Mesothelial cell of epicardium (in vitro differentiated cells): ENCODE results near the gene SETD6. TPM values are rescaled to one million over a fixed set of nuclear protein-coding genes. Genes with fewer than 3 reads are reported as not detected.

Experiments
- DNase-seq, 2 experiments: peaks; one replicate each; pipeline ENCODE4 v3.0.0; 2021; ENCODE audit warnings: low spot score in 2 of 2; ENCODE audit not compliant: unreplicated experiment in 2 of 2
- H3K27ac Mint-ChIP-seq: 2 replicates; pipeline ENCODE4 v1.8.0; 2021; ENCODE audit warnings: mixed read lengths
- H3K27me3 Mint-ChIP-seq: 2 replicates; pipeline ENCODE4 v1.8.0; 2021; ENCODE audit warnings: low read depth, mixed read lengths
- H3K36me3 Mint-ChIP-seq: 2 replicates; pipeline ENCODE4 v1.8.0; 2021; ENCODE audit warnings: mixed read lengths
- H3K4me1 Mint-ChIP-seq: 2 replicates; pipeline ENCODE4 v1.8.0; 2021; ENCODE audit warnings: mixed read lengths
- H3K4me3 Mint-ChIP-seq: 2 replicates; pipeline ENCODE4 v1.8.0; 2021; ENCODE audit warnings: mild to moderate bottlenecking, moderate library complexity, mixed read lengths
- H3K9me3 Mint-ChIP-seq: 2 replicates; pipeline ENCODE4 v1.8.0; 2021; ENCODE audit warnings: mixed read lengths
- total RNA-seq: library from RNA; stranded (reverse); gene quantifications from 3 replicates; pipeline ENCODE4 v1.2.1, GENCODE V29; 2021
- TF ChIP-seq, protein P1 (sequence below): fragments of 200-600 bp; sonication (generic); IDR thresholded peaks from one replicate; pipeline ENCODE4 v1.5.0; 2021; ENCODE audit warnings: antibody characterized with exemption; ENCODE audit not compliant: unreplicated experiment

SETD6 gene
- total RNA-seq, 1 donor from 2014 or later, result 28.9 TPM

DNA sequence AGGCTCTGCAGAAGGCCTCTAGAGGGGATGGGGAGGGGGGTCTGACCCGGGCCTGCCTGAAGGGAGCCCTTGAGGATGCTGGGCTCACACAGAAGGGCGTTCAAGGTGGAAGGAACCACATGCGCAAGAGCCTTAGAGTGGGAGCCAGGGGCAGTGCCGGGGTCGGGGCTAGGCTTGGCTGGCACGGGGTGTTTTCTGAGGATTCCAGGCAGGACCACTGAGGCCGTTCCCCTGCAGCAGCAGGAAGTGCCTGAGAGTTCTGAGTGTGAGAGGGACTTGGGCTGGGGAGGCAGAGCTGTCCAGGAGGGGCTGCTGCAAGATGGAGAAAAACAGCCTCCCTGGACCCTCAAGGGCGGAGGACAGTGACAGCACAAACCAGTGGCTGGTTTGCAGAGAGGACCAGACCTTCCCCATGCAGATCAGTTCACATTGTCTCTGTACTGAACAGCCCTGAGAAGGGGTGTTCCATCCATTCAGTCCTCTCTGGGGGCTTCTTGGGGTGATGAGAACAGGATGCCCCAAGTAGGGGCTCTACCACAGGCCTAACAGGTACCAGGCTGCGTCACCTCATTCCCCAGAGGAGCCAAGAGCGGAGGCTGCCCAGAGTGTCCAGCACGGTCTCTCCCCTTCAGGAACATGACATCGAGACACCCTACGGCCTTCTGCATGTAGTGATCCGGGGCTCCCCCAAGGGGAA lies 12.0 kb upstream of the SETD6 start:
- Mint-ChIP-seq H3K27me3 (peaks cover 7% of the 10 kb centered on the region), H3K27ac (no peak overlapping the region), H3K4me1 (peaks cover 19% of the 10 kb centered on the region), H3K36me3 (no peaks in the 10 kb centered on the region), H3K4me3 (no peak overlapping the region), H3K9me3 (no peaks in the 10 kb centered on the region)
- no peak for DNase-seq
- TF ChIP-seq, protein P1, sequence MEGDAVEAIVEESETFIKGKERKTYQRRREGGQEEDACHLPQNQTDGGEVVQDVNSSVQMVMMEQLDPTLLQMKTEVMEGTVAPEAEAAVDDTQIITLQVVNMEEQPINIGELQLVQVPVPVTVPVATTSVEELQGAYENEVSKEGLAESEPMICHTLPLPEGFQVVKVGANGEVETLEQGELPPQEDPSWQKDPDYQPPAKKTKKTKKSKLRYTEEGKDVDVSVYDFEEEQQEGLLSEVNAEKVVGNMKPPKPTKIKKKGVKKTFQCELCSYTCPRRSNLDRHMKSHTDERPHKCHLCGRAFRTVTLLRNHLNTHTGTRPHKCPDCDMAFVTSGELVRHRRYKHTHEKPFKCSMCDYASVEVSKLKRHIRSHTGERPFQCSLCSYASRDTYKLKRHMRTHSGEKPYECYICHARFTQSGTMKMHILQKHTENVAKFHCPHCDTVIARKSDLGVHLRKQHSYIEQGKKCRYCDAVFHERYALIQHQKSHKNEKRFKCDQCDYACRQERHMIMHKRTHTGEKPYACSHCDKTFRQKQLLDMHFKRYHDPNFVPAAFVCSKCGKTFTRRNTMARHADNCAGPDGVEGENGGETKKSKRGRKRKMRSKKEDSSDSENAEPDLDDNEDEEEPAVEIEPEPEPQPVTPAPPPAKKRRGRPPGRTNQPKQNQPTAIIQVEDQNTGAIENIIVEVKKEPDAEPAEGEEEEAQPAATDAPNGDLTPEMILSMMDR, result no peak

DNA sequence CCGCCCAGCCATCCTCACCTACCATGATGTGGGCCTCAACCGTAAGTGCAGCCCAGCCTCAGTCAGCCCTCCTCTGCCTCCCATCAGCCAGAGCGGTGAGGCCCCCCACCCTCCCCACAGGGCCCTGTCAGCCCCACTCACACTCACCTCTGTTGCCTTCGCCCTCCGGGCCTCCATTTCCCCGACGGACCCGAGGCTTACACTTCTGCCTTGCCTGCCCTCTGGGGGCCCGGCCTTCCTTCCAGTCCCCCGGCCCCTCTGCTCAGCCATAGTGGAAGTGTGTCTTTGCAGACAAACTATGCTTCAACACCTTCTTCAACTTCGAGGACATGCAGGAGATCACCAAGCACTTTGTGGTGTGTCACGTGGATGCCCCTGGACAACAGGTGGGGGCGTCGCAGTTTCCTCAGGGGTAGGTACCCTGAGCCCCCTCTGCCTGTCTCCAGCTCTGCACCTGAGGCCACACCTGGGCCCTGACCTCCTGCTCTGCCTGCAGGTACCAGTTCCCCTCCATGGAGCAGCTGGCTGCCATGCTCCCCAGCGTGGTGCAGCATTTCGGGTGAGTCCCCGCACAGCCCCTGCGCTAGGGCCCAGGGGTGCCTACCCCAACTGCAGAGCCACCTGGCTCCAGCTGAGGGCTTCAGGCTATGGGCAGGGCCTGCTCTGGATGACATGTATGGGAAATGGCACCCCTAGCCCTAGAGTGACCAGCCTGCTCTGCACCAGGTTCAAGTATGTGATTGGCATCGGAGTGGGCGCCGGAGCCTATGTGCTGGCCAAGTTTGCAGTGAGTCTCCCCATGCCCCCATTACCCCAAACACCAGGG lies 11.2 kb upstream of the SETD6 start:
- Mint-ChIP-seq H3K36me3 (no peaks in the 10 kb centered on the region), H3K9me3 (no peaks in the 10 kb centered on the region), H3K27me3 (peaks cover 5% of the 10 kb centered on the region), H3K4me3 (no peak overlapping the region), H3K27ac (no peak overlapping the region), H3K4me1 (peaks cover 19% of the 10 kb centered on the region)
- no peak for DNase-seq
- TF ChIP-seq, protein P1, result no peak

DNA sequence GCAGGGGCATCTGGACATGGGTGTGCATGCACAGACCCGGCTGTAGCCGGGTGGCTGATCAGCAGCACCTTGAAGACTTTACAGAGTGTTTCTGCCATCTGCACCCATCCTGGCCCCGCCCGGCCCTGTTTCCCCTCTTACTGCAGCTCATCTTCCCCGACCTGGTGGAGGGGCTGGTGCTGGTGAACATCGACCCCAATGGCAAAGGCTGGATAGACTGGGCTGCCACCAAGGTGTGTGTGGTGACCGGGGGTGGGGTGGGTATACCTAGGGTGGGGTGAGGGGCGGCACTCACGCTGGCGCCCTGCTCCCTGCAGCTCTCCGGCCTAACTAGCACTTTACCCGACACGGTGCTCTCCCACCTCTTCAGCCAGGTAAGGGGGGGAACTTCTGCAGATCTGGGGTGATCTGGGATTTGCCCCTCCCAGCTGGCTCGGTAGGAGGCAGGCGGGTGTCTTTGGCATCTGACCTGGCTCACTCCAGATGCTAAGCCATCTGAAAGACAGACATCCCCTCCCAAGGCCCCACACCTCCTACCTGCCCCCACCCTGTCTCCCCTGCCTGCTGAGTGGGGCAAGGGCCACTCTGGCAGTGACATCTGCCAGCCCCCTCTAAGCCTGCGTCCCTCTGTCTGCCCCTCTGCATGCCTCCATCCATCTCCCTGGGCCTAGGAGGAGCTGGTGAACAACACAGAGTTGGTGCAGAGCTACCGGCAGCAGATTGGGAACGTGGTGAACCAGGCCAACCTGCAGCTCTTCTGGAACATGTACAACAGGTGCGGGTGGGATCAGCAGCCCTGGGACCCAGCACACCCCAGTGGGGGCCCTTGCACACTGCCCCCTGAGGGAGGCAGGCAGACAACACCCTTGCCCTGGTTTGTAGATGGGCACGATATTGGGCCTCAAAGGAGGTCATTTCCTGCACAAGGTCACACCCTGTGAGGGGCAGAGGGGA lies 8.8 kb upstream of the SETD6 start:
- Mint-ChIP-seq H3K4me3 (no peak overlapping the region), H3K27me3 (no peaks in the 10 kb centered on the region), H3K4me1 (peaks cover 2% of the 10 kb centered on the region), H3K9me3 (no peaks in the 10 kb centered on the region), H3K27ac (no peak overlapping the region), H3K36me3 (no peaks in the 10 kb centered on the region)
- TF ChIP-seq, protein P1, result no peak
- no peak for DNase-seq

DNA sequence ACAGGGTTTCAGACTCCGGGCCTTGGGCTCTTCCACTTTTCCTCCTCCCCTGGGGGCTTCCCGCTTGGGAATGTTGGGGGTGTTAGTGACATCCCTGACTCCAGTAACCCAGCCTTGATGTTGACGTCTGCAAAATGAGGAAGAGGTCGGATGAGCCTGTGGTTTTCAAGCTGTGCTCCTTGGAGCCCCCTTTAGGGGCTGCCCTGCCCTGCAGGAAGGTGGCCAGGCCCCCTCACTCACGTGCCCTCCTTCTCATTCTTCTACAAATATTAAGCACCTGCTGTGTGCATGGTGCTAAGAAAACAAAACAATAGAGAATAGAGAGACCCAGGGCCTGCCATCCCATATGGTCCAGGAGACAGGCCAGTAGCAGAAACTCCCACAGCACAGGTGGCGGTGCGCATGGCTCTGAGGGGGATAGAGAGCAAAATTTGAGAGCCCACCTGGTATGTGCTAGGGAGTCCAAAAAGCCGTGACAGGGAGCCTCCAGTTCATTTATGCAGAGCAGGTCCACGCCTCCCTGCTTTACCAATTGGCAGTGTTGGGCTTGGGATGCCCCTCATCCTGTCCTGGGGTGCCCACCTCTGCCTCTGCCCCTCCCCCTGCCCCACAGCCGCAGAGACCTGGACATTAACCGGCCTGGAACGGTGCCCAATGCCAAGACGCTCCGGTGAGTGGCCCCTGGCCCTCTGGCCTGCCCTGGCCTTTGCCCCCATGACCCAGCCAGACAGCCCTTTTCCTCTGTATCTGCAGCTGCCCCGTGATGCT lies 7.9 kb upstream of the SETD6 start:
- TF ChIP-seq, protein P1, result no peak
- DNase-seq, result no peak
- no peaks in the 10 kb centered on the region for H3K27me3 Mint-ChIP-seq
- H3K4me1 Mint-ChIP-seq, result no peaks in the 10 kb centered on the region
- no peaks in the 10 kb centered on the region for H3K9me3 Mint-ChIP-seq
- H3K27ac Mint-ChIP-seq, result no peak overlapping the region
- H3K4me3 Mint-ChIP-seq, result no peak overlapping the region
- H3K36me3 Mint-ChIP-seq, result no peaks in the 10 kb centered on the region
